HPDE6-E6E7 (cell line): ENCODE measurements around the gene USP6.
"Not testable (repeated sequence)": the region's sequence is repeated elsewhere in the genome, so short reads cannot be mapped to it uniquely, and the experiment has no call there.

Experiments
- DNase-seq: peaks from one replicate; pipeline ENCODE4 v3.0.0; 2011; ENCODE audit warnings: missing footprints; ENCODE audit errors: extremely low spot score

USP6 gene

GRCh38 chr17:5191541-5192417 lies 75.9 kb downstream of the USP6 start, which contains the start of gene ZNF594:
Gene ZNF594 (minus strand): TSS chr17:5191868. CDS start chr17:5184256, 7,612 bp downstream.
- peak; percentile 97 for DNase-seq

- DNase-seq, result no peak
Measured at GRCh38 chr17:5194346-5194745, 78.5 kb downstream of the USP6 start.

- no peak for DNase-seq
Measured at GRCh38 chr17:5198472-5198871, 82.6 kb downstream of the USP6 start.

GRCh38 chr17:5200360-5200759 lies 84.5 kb downstream of the USP6 start:
- no peak for DNase-seq

GRCh38 chr17:5201011-5201410 lies 85.2 kb downstream of the USP6 start:
- no peak for DNase-seq

- no peak for DNase-seq
Measured at GRCh38 chr17:5203178-5203907, 87.5 kb downstream of the USP6 start.

- no peak for DNase-seq
Measured at GRCh38 chr17:5203908-5204294, 88.1 kb downstream of the USP6 start.

GRCh38 chr17:5209396-5209795 lies 93.6 kb downstream of the USP6 start:
- DNase-seq, result no peak

- no peak for DNase-seq
Measured at GRCh38 chr17:5210091-5210490, 94.3 kb downstream of the USP6 start.

GRCh38 chr17:5210614-5211252 lies 94.9 kb downstream of the USP6 start:
- DNase-seq, result no peak

- DNase-seq, result no peak
Measured at GRCh38 chr17:5211458-5211857, 95.6 kb downstream of the USP6 start.

GRCh38 chr17:5217562-5217961 lies 101.7 kb downstream of the USP6 start:
- DNase-seq, result not testable (repeated sequence)

GRCh38 chr17:5219536-5219935 lies 103.7 kb downstream of the USP6 start:
- DNase-seq, result no peak

GRCh38 chr17:5220074-5220473 lies 104.2 kb downstream of the USP6 start:
- no peak for DNase-seq

GRCh38 chr17:5221912-5222311 lies 106.1 kb downstream of the USP6 start:
- not testable (repeated sequence) for DNase-seq
